ES-I3 (cell line): ENCODE measurements around the gene PAQR3.
"Not testable (repeated sequence)": the region's sequence is repeated elsewhere in the genome, so short reads cannot be mapped to it uniquely, and the experiment has no call there.

Source experiments
- H3K36me3 ChIP-seq: 2 replicates; pipeline ENCODE4 v1.6.1; 2013; ENCODE audit warnings: mild to moderate bottlenecking, low read length, control low read depth, moderate library complexity; ENCODE audit not compliant: insufficient read depth
- H3K4me1 ChIP-seq: 2 replicates; pipeline ENCODE4 v1.6.1; 2013; ENCODE audit warnings: mild to moderate bottlenecking, control low read depth, low read length; ENCODE audit not compliant: insufficient read depth
- H3K9ac ChIP-seq: 2 replicates; pipeline ENCODE4 v1.6.1; 2013; ENCODE audit warnings: low read depth, mild to moderate bottlenecking, low read length, moderate library complexity
- H3K9me3 ChIP-seq: 2 replicates; pipeline ENCODE4 v1.6.1; 2013; ENCODE audit warnings: mild to moderate bottlenecking, low read length, moderate library complexity; ENCODE audit not compliant: control insufficient read depth, insufficient read depth

The PAQR3 gene

GRCh38 chr4:78944381-78944780 lies 5.1 kb upstream of the PAQR3 start:
- Histone ChIP-seq H3K4me1 (peaks cover 4% of the 10 kb centered on the region; the same call in 1 of the 2 replicates), H3K9ac (no peak overlapping the region), H3K36me3 (no peaks in the 10 kb centered on the region), H3K9me3 (no peaks in the 10 kb centered on the region; the same call in 1 of the 2 replicates)

- Histone ChIP-seq H3K4me1 (peaks cover 18% of the 10 kb centered on the region; the same call in 1 of the 2 replicates), H3K36me3 (no peaks in the 10 kb centered on the region), H3K9me3 (no peaks in the 10 kb centered on the region; the same call in 1 of the 2 replicates), H3K9ac (no peak overlapping the region)
These were observed 1.5 kb upstream of the PAQR3 start for GRCh38 chr4:78940752-78941151.

GRCh38 chr4:78939667-78940008 lies 400 bp upstream of the PAQR3 start:
- Histone ChIP-seq H3K36me3 (no peaks in the 10 kb centered on the region), H3K4me1 (peaks cover 18% of the 10 kb centered on the region; the same call in 1 of the 2 replicates), H3K9ac (peak overlapping the region; percentile 98), H3K9me3 (no peaks in the 10 kb centered on the region; the same call in 1 of the 2 replicates)

GRCh38 chr4:78938474-78938867 lies 767 bp downstream of the PAQR3 start:
- Histone ChIP-seq H3K36me3 (no peaks in the 10 kb centered on the region), H3K4me1 (peaks cover 18% of the 10 kb centered on the region; the same call in 1 of the 2 replicates), H3K9me3 (no peaks in the 10 kb centered on the region; the same call in 1 of the 2 replicates), H3K9ac (peak overlapping the region; percentile 98)

GRCh38 chr4:78937837-78938236 lies 1.4 kb downstream of the PAQR3 start:
- H3K4me1 ChIP-seq, result peaks cover 18% of the 10 kb centered on the region; the same call in 1 of the 2 replicates
- H3K36me3 ChIP-seq, result no peaks in the 10 kb centered on the region; the same call in 1 of the 2 replicates
- peak overlapping the region; percentile 98; the same call in 1 of the 2 replicates for H3K9ac ChIP-seq
- H3K9me3 ChIP-seq, result no peaks in the 10 kb centered on the region; the same call in 1 of the 2 replicates

GRCh38 chr4:78936989-78937388 lies 2.2 kb downstream of the PAQR3 start:
- Histone ChIP-seq H3K9ac (no peak overlapping the region), H3K36me3 (no peaks in the 10 kb centered on the region; the same call in 1 of the 2 replicates), H3K9me3 (no peaks in the 10 kb centered on the region; the same call in 1 of the 2 replicates), H3K4me1 (peaks cover 18% of the 10 kb centered on the region; the same call in 1 of the 2 replicates)

- H3K4me1 ChIP-seq, result no peaks in the 10 kb centered on the region
- peaks cover 17% of the 10 kb centered on the region for H3K36me3 ChIP-seq
- H3K9me3 ChIP-seq, result no peaks in the 10 kb centered on the region
- no peak overlapping the region for H3K9ac ChIP-seq
These were observed 9.1 kb downstream of the PAQR3 start for GRCh38 chr4:78930016-78930629.

GRCh38 chr4:78928835-78929234 lies 10.4 kb downstream of the PAQR3 start:
- H3K36me3 ChIP-seq, result peaks cover 17% of the 10 kb centered on the region

GRCh38 chr4:78926826-78927225 lies 12.4 kb downstream of the PAQR3 start:
- peaks cover 17% of the 10 kb centered on the region for H3K36me3 ChIP-seq
- H3K9me3 ChIP-seq, result no peaks in the 10 kb centered on the region
- H3K4me1 ChIP-seq, result no peaks in the 10 kb centered on the region
- no peak overlapping the region for H3K9ac ChIP-seq

More at GRCh38 chr4:78928835-78929234, 10.4 kb downstream of the PAQR3 start:
- no peaks in the 10 kb centered on the region for H3K9me3 ChIP-seq
- no peak overlapping the region for H3K9ac ChIP-seq
- H3K4me1 ChIP-seq, result no peaks in the 10 kb centered on the region

- Histone ChIP-seq H3K36me3 (peaks cover 14% of the 10 kb centered on the region), H3K9me3 (no peaks in the 10 kb centered on the region), H3K4me1 (no peaks in the 10 kb centered on the region), H3K9ac (no peak overlapping the region)
These were observed 15.6 kb downstream of the PAQR3 start for GRCh38 chr4:78923464-78924312.

- no peaks in the 10 kb centered on the region for H3K4me1 ChIP-seq
- H3K36me3 ChIP-seq, result peaks cover 13% of the 10 kb centered on the region
- no peaks in the 10 kb centered on the region for H3K9me3 ChIP-seq
- no peak overlapping the region for H3K9ac ChIP-seq
These were observed 17.0 kb downstream of the PAQR3 start for GRCh38 chr4:78922207-78922606.

- H3K9me3 ChIP-seq, result no peaks in the 10 kb centered on the region
- H3K36me3 ChIP-seq, result 0 out of 2 replicates have a peak, but pooled peaks cover 3% of the 10 kb centered on the region
- H3K9ac ChIP-seq, result no peak overlapping the region
- no peaks in the 10 kb centered on the region for H3K4me1 ChIP-seq
These were observed 28.6 kb downstream of the PAQR3 start for GRCh38 chr4:78910612-78911011.

GRCh38 chr4:78908974-78909373 lies 30.3 kb downstream of the PAQR3 start:
- H3K4me1 ChIP-seq, H3K9ac ChIP-seq, H3K36me3 ChIP-seq, H3K9me3 ChIP-seq: not testable (repeated sequence)

- H3K9ac ChIP-seq, result no peak overlapping the region
- no peaks in the 10 kb centered on the region for H3K9me3 ChIP-seq
- H3K4me1 ChIP-seq, result no peaks in the 10 kb centered on the region
- H3K36me3 ChIP-seq, result no peaks in the 10 kb centered on the region
These were observed 31.6 kb downstream of the PAQR3 start for GRCh38 chr4:78907638-78908037.

- Histone ChIP-seq H3K36me3 (no peaks in the 10 kb centered on the region), H3K9ac (no peak overlapping the region), H3K4me1 (no peaks in the 10 kb centered on the region), H3K9me3 (no peaks in the 10 kb centered on the region)
These were observed 35.1 kb downstream of the PAQR3 start for GRCh38 chr4:78904143-78904542.
